Progenitor cell of endocrine pancreas (in vitro differentiated cells): Measurements from ENCODE around the gene BMPER. TPM values are rescaled to one million over a fixed set of nuclear protein-coding genes. Genes with fewer than 3 reads are reported as not detected.

Experiments used
- DNase-seq: peaks from one replicate; pipeline ENCODE4 v3.0.0; 2021; ENCODE audit warnings: low spot score; ENCODE audit not compliant: unreplicated experiment
- H3K27ac Mint-ChIP-seq: 2 replicates; pipeline ENCODE4 v1.8.0; 2021; ENCODE audit warnings: mild to moderate bottlenecking, moderate library complexity, mixed read lengths
- H3K27me3 Mint-ChIP-seq: 2 replicates; pipeline ENCODE4 v1.8.0; 2021; ENCODE audit warnings: mixed read lengths
- H3K36me3 Mint-ChIP-seq: 2 replicates; pipeline ENCODE4 v1.8.0; 2022; ENCODE audit warnings: mixed read lengths; ENCODE audit not compliant: insufficient read depth
- H3K4me1 Mint-ChIP-seq: 2 replicates; pipeline ENCODE4 v1.8.0; 2021; ENCODE audit warnings: low read depth, mixed read lengths
- H3K4me3 Mint-ChIP-seq: 2 replicates; pipeline ENCODE4 v1.8.0; 2021; ENCODE audit warnings: low read depth, mild to moderate bottlenecking, moderate library complexity, mixed read lengths
- H3K9me3 Mint-ChIP-seq: 2 replicates; pipeline ENCODE4 v1.8.0; 2021; ENCODE audit warnings: low read depth, mixed read lengths
- CTCF ChIP-seq: fragments of 200-600 bp; sonication (generic); IDR thresholded peaks from one replicate; pipeline ENCODE4 v1.5.0; 2021; ENCODE audit warnings: antibody characterized with exemption, mild to moderate bottlenecking; ENCODE audit not compliant: unreplicated experiment
- total RNA-seq: library from RNA; stranded (reverse); gene quantifications from 2 replicates; pipeline ENCODE4 v1.2.1, GENCODE V29; 2021

BMPER gene
- total RNA-seq, 1 donor from 2014 or later, result 0.36 TPM

- Mint-ChIP-seq H3K4me1 (peaks cover 3% of the 10 kb centered on the region), H3K9me3 (no peaks in the 10 kb centered on the region), H3K27me3 (peaks cover 4% of the 10 kb centered on the region), H3K36me3 (no peaks in the 10 kb centered on the region), H3K27ac (no peak overlapping the region), H3K4me3 (no peak overlapping the region)
- TF ChIP-seq CTCF, result no peak
- no peak for DNase-seq
These were observed 152.6 kb downstream of the BMPER start for GRCh38 chr7:34057956-34058355.

GRCh38 chr7:34058801-34059135 is 153.4 kb downstream of the BMPER start:
- Mint-ChIP-seq H3K4me1 (peaks cover 3% of the 10 kb centered on the region), H3K27me3 (peaks cover 4% of the 10 kb centered on the region), H3K9me3 (no peaks in the 10 kb centered on the region), H3K27ac (no peak overlapping the region), H3K4me3 (no peak overlapping the region), H3K36me3 (no peaks in the 10 kb centered on the region)
- no peak for TF ChIP-seq CTCF
- DNase-seq, result no peak

DNA sequence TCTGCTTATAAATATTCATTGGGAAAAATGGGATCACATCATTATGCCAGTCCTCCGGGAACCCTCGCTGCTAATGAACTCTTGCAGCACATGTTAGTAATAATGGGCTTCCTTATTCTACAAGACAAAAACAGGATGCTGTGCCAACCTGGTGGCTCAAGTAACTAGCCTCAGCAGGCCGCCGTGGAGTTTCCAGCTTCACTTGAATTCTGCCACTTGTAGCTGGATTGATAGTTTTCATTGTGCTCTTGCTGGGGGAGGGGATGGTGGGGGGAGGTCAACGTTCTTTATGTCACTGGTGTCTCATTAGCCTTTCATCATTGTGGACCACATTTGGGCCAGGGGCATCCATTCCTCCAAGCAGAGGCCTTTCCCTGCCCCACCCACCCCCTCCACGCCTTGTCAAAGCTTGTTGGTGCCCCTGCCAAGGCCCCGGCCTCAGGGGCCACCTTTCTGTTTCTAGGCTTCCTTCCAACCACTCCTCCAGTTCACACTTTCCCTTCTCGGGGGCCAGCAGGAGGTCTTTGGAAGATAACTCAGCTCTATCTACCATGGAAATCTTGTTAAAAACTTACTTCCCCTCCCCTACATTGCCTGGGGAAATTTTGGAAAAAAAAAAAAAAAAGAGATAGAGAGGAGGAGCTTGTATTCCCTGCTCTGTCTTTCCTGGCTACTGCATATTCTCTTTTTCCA is 153.9 kb downstream of the BMPER start:
- Mint-ChIP-seq H3K4me3 (no peak overlapping the region), H3K36me3 (no peaks in the 10 kb centered on the region), H3K9me3 (no peaks in the 10 kb centered on the region), H3K27me3 (peaks cover 4% of the 10 kb centered on the region), H3K27ac (no peak overlapping the region), H3K4me1 (no peaks in the 10 kb centered on the region)
- DNase-seq, result no peak
- no peak for TF ChIP-seq CTCF

GRCh38 chr7:34060196-34060947 is 155.0 kb downstream of the BMPER start:
- Mint-ChIP-seq H3K4me1 (no peaks in the 10 kb centered on the region), H3K27me3 (peaks cover 4% of the 10 kb centered on the region), H3K27ac (no peak overlapping the region), H3K4me3 (no peak overlapping the region), H3K36me3 (no peaks in the 10 kb centered on the region), H3K9me3 (no peaks in the 10 kb centered on the region)
- no peak for DNase-seq
- TF ChIP-seq CTCF, result no peak

- H3K9me3 Mint-ChIP-seq, result no peaks in the 10 kb centered on the region
- H3K36me3 Mint-ChIP-seq, result no peaks in the 10 kb centered on the region
- H3K27ac Mint-ChIP-seq, result no peak overlapping the region
- H3K27me3 Mint-ChIP-seq, result peaks cover 4% of the 10 kb centered on the region
- no peak for TF ChIP-seq CTCF
- no peaks in the 10 kb centered on the region for H3K4me1 Mint-ChIP-seq
- no peak overlapping the region for H3K4me3 Mint-ChIP-seq
- DNase-seq, result no peak
These were observed 155.8 kb downstream of the BMPER start for GRCh38 chr7:34061149-34061548.
